ENCODE measurements around the gene CFDP1.
"Not testable (repeated sequence)": the region's sequence is repeated elsewhere in the genome, so short reads cannot be mapped to it uniquely, and the experiment has no call there.

The CFDP1 gene

DNA sequence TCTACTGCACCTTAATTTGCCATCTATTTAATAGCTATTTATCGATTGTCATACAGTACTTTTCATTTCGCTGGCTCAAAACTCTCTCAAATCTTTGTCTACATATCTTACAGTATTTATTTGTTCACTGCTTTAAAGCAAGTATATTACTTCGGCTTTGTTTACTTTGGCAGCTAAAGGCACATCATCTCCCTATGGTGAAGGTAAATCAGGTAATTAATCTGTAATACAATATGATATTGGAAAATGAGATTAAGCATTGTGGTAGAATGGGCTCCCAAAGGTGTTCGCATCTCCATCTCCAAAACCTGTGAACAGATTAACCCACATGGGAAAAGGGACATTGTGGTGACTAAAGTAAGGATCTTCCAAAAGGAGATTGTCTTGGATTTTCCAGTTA is 24.7 kb upstream of the CFDP1 start:
- DNase-seq, result no peak

- no peak for DNase-seq
These were observed 24.2 kb upstream of the CFDP1 start for GRCh38 chr16:75457485-75458021.

GRCh38 chr16:75456971-75457370 is 23.7 kb upstream of the CFDP1 start:
- no peak for DNase-seq

DNA sequence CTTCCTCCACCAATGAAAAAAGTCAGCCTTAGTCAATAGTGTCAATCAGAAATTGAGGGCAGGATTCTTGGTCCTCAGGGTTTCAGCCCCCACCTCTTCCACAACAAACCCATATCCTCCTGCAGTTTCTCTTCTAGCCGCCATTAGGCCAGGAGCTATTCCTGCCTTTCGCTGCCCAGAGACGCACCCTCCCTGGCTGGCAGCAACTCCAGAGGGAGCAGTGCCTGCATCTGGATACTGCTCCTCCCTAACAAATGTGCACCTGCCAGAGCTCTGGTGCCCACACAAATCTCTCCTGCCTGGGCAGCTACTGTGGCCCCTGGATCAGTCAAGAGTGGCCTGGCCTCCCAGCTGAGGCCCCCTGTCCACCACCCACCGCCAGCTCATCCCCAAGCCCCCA is 23.2 kb upstream of the CFDP1 start:
- DNase-seq, result not testable (repeated sequence)

DNA sequence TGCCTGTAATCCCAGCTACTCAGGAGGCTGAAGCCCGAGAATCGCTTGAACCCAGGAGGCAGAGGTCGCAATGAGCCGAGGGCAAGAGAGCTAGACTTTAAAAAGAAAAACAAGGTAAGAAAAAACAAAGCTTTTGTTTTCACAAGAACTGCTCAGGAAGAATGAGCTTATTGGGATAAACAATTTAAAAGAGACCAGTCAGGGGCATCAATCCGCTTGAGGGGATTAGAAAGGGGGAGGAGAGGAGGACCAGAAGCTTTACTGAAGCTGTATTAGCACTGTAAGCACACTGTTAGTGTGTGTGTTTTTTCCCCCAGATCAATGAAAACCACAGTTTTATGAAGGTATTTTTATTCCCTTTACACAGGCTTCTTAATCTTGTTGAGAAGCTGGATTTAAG is 22.4 kb upstream of the CFDP1 start:
- no peak for DNase-seq

DNA sequence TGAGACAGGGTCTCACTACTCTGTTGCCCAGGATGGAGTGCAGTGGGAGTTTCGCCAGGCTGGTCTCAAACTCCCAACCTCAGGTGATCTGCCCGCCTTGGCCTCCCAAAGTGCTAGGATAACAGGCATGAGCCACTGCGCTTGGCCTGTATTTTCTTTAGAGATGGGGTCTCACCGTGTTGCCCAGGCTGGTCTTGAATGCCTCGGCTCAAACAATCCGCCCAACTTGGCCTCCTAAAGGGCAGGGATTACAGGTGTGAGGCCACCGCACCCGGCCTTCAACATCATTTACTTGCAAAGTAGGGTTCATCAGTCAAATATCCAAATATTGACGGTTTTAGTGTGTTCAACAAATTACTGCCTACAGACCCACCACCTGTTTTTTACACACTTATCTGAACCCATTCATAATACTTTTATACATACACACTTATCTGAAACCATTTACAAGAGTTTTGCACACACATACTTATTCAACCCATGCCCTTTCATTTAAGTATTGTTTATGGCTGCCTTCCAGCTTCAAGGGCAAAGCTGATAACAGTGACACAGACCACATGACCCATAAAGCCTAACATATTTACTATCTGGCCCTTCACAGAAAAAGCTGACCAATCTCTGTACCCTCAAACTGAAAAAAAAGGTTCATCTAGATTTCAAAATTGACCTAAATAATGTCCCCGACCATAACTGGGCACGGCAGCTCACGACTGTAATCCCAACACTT is 19.3 kb upstream of the CFDP1 start:
- no peak for DNase-seq

DNA sequence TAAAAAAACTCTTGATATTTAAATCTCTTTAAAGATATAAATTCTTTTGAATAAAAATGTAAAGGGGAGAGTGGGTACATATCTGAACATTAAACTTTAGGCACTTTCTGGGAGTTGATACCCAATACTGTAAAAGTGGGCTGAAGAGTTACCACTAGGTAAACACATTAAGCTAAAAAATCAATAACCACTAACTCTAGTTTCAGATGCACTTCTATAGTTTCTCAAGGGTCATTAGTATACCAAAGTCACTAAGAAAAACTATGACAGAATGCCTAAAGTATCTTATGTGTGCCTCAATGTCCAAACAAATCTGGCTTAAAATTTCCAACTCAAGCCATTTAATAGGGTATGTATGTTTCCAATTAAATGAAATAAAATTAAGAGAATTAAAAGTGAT is 13.1 kb upstream of the CFDP1 start:
- no peak for DNase-seq

DNA sequence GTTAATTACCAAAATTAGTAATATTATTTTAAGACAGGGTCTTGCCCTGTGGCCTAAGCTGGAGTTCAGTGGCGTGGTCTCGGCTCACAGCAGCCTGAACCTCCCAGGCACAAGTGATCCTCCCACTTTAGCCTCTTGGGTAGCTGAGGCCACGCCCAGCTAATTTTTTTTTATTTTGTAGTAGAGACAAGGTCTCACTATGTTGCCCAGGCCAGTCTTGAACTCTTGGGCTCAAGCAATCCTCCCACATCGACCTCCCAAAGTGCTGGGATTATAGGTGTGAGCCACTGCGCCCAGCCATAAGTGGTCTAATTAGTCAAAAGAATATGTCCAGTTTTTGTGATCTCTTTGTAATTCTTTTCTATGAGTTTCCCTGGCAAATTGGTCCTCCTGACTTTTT is 12.0 kb upstream of the CFDP1 start:
- no peak for DNase-seq

DNA sequence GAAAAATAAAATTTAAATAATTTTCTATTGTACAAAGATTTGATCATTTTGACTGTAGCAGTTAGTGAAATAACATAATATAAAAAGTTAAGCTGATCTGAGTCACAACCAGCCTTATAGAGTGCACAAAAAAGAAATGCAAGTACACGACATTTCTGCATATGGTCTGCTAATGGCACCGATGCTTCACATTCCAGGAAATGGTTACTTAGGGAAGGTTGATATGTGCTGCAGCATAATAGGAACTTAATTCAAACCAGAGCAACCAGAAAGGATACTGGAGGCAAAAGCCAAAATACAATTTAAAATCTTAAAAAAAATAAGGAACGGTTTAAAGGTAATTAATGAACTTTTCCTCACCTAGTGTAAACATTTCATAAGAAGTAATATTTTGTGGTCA is 10.0 kb upstream of the CFDP1 start:
- no peak for DNase-seq

- DNase-seq, result peak; percentile 80
These were observed 570 bp upstream of the CFDP1 start for GRCh38 chr16:75433732-75434413.

- DNase-seq, result no peak
These were observed 3.5 kb downstream of the CFDP1 start for GRCh38 chr16:75429621-75430403.

GRCh38 chr16:75426524-75426923 is 6.8 kb downstream of the CFDP1 start:
- DNase-seq, result not testable (repeated sequence)

- DNase-seq, result not testable (repeated sequence)
These were observed 9.1 kb downstream of the CFDP1 start for GRCh38 chr16:75424105-75424762.

DNA sequence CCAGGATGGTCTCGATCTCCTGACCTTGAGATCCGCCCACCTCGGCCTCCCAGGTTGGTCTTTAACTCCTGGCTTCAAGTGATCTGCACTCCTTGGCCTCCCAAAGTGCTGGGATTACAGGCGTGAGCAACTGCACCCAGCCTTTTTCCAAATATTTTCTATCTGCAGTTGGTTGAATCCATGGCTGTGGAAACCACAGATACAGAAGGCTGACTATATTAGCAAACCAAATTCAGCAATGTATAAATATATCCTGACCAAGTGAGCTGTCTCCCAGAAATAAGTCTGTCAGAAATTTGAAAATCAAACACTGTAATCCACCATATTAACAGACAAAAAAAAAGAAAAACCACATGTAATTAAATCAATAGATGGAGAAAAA is 9.6 kb downstream of the CFDP1 start:
- DNase-seq, result no peak

DNA sequence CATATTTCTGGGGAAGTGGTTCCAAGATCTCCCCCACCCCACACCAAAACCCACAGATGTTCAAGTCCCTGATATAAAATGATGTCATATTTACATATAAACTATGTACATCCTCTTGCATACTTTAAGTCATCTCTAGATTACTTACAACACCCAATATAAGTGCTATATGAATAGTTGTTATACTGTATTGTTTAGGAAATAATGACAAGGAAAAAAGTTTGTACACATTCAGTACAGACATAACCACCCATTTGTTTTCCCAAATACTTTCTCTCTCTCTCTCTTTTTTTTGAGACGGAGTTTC is 11.5 kb downstream of the CFDP1 start:
- DNase-seq, result no peak

DNA sequence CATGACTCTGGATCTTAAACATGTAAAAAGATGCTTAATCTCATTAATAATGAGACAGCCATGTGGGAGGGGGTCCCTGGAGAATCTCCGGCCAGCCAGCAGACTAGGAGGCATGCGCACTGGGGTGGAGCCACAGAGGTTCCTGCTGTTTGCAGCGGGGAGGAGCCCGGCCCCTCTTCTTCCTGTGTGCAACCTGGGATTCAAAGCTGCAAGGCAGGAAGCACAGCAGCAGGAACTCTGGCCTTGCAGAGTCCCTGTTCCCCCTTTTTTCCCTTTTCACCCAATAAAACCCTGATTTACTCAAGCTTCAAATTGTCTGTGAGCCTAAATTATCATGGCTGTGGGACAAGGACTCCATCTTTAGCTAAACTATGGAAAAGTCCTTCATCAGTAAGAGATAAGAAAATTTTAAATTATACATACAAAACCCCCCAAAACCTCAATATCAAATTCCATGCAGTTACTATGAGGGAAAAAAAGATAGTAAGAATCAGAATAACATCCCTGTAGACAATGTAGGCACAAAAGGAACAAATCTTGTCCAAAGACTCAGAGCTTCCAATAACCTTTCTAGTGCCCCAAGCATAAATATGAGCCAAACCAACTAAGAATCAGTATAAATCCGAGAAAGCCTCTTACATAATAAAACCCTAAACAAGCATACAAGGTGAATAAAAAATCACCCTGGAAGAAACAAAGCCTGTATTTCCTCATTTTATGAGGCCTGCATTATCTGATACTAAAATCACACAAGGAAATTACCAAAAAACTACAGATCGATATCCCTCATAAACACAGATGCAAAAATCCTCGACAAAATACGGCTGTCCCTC is 12.1 kb downstream of the CFDP1 start:
- DNase-seq, result no peak

GRCh38 chr16:75416904-75417565 is 16.3 kb downstream of the CFDP1 start:
- DNase-seq, result no peak

DNA sequence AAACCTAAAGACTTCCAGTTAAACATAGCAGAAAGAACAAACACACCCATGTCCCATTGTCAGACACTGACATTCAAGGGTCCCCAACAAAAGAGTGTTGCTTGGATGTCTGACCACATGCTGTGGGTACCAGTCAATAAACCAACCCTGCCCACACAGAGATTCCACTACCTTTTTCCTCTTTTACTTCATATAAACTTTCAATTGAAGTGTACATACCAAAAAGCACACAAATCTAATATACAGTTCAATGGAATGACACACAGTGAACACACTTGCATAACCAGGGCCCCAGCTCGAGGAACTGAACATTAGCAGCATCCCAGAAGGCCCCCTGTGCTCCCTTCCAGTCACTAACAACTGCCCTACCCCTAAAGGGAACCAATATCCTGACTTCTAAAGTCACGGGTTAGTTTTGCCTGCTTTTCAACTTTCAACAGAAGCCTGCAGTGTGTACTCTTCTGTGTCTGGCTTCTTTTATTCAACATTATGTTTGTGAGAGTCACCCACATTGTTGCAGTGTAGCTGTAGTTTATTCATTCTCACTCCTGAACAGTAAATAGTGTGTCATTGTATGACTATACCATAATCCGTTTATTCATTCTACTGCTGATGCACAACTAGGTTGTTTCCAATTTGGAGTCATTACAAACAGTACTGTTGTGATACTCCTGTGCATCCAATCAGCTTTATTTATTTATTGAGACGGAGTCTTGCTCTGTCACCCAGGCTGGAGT is 18.0 kb downstream of the CFDP1 start:
- no peak for DNase-seq

DNA sequence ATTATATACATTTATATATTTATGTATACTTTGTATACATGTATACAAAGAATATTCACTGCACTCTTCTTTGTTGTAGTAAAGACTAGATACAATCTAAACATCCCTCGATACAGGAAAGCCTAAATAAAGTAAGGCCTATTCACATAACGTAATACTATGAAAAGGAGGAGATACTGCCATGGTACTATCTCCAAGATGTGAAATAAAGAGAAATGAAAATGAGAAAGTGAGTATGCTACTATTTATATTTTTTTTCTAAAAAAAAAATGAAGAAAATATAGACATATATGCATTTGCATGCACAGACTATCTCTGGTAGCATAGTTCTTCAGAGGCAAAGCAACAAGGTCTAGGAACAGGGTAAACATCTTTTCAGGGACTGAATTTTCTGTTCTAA is 19.4 kb downstream of the CFDP1 start:
- no peak for DNase-seq

- DNase-seq, result no peak
These were observed 26.4 kb downstream of the CFDP1 start for GRCh38 chr16:75406943-75407342.

GRCh38 chr16:75402821-75403475 is 30.4 kb downstream of the CFDP1 start:
- DNase-seq, result no peak

Data from CD4-positive, alpha-beta T cell treated with Interferon gamma for 1 hour (primary cell).